ENCODE measurements around the gene RNF123.

Gene RNF123

DNA sequence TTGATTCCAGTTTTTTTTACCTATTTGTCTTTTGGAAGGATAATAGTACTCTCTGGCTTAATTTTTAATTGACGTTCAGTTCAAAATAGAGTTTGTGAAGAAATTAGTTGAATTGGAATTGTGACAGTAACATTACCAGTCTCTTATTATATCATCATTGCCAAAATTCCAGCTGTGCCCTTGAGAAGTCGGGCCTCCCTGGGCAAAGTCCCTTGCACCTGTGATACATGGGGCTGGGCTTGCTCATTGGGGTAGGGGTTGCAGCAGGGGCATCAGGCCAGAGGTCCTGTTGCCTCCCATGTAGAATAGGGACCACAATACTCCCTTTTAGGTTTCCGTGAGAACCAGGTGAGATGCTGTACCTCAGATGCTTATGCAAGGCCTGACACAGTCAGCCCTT, 43.1 kb upstream of the RNF123 start:
- TF ChIP-seq, protein P1, sequence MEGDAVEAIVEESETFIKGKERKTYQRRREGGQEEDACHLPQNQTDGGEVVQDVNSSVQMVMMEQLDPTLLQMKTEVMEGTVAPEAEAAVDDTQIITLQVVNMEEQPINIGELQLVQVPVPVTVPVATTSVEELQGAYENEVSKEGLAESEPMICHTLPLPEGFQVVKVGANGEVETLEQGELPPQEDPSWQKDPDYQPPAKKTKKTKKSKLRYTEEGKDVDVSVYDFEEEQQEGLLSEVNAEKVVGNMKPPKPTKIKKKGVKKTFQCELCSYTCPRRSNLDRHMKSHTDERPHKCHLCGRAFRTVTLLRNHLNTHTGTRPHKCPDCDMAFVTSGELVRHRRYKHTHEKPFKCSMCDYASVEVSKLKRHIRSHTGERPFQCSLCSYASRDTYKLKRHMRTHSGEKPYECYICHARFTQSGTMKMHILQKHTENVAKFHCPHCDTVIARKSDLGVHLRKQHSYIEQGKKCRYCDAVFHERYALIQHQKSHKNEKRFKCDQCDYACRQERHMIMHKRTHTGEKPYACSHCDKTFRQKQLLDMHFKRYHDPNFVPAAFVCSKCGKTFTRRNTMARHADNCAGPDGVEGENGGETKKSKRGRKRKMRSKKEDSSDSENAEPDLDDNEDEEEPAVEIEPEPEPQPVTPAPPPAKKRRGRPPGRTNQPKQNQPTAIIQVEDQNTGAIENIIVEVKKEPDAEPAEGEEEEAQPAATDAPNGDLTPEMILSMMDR (IDR thresholded peaks at IDR 0.05; ENCODE audit: insufficient read depth, low read length, poor library complexity, severe bottlenecking), result no peak
- Histone ChIP-seq H3K36me3 (ENCODE audit: control insufficient read depth, insufficient read depth, low read length) (no peaks in the 10 kb centered on the region), H3K27me3 (replicated peaks; ENCODE audit: control insufficient read depth, insufficient read depth, low read length) (no peaks in the 10 kb centered on the region; the same call in 1 of the 2 replicates), H3K4me3 (replicated peaks; ENCODE audit: low read depth, low read length) (no peak overlapping the region)
- DNase-seq (ENCODE audit: extremely low read depth, insufficient read length), result no peak

DNA sequence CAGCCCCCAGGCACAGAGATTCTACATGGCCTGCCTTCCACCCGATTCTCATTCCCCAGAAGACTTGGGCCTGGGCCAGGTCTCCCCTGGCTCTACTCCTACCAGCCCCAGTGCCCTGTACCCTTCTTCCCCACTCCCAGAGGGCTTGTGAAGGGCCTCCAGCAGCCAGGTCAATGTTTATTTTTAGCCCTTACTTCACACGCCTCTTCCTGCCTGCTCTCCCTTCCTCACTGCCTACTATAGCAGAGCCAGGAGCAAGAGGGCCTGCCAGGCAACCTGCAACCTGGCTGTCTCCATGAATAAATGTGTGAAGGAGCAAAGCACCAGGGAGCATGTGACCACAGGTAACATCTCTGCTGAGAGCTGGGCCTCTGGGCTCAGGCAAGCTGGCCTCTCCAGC, 41.6 kb upstream of the RNF123 start:
- no peak overlapping the region for H3K4me3 ChIP-seq (replicated peaks; ENCODE audit: low read depth, low read length)
- TF ChIP-seq, protein P1 (IDR thresholded peaks at IDR 0.05; ENCODE audit: insufficient read depth, low read length, poor library complexity, severe bottlenecking), result no peak
- no peak for DNase-seq (ENCODE audit: extremely low read depth, insufficient read length)

DNA sequence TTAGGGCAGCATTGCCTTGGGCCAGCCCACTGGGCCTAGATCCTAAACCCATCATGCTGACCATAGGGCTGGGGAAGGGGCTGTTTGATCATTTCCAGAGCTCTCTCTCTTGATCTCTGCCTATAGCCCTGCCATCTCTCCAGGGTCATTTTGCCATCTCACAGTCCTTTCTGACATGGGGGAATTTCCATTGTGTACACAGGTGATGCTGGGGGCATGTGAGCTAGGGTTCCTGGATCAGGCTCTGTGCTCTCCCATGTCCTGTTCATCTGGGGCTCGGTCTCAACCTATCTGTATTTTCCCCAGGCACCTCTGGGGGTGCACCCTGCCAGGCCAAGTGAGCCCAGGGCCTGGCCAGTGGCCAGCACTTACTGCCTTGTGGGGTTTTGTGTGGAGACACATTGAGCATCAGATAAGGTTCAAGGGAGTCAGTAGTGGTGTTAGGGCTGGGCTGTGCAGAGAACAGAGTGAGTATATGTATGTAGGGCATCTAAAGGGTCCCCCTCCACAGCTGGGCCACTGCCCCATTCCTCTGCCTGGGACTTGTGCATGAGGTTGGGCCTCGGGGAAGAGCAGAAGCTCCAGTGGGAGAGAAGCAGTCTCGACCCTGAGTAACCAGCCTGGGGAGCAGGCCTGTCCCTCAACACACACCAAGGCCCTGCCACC, 40.9 kb upstream of the RNF123 start:
- no peaks in the 10 kb centered on the region for H3K36me3 ChIP-seq (ENCODE audit: control insufficient read depth, insufficient read depth, low read length)
- H3K4me3 ChIP-seq (replicated peaks; ENCODE audit: low read depth, low read length), result no peak overlapping the region
- no peak for DNase-seq (ENCODE audit: extremely low read depth, insufficient read length)
- no peaks in the 10 kb centered on the region; the same call in 1 of the 2 replicates for H3K27me3 ChIP-seq (replicated peaks; ENCODE audit: control insufficient read depth, insufficient read depth, low read length)
- TF ChIP-seq, protein P1 (IDR thresholded peaks at IDR 0.05; ENCODE audit: insufficient read depth, low read length, poor library complexity, severe bottlenecking), result no peak

More for the DNA sequence above, 41.6 kb upstream of the RNF123 start:
- H3K27me3 ChIP-seq (replicated peaks; ENCODE audit: control insufficient read depth, insufficient read depth, low read length), result no peaks in the 10 kb centered on the region; the same call in 1 of the 2 replicates
- H3K36me3 ChIP-seq (ENCODE audit: control insufficient read depth, insufficient read depth, low read length), result no peaks in the 10 kb centered on the region

DNA sequence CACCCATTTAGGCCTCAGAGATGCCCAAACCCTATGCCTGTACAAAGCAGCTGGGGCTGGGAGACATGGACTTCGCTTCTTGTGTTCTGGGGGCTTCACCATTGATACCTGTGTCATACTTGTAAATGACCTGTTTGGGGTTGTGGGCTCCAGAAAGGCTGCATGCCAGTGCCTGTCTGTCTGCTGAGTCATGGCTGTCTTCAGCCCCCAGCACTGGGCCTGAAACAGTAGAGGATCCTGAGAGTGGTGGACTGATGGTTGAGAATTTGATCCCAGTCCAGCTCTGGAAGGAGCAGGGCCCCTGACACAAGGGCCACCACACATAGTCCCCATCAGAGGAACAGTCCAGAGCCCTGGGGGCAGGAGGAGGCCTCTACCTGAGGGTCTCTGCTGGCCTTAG, 39.8 kb upstream of the RNF123 start:
- Histone ChIP-seq H3K4me3 (replicated peaks; ENCODE audit: low read depth, low read length) (no peak overlapping the region), H3K36me3 (ENCODE audit: control insufficient read depth, insufficient read depth, low read length) (no peaks in the 10 kb centered on the region), H3K27me3 (replicated peaks; ENCODE audit: control insufficient read depth, insufficient read depth, low read length) (no peaks in the 10 kb centered on the region)
- TF ChIP-seq, protein P1 (IDR thresholded peaks at IDR 0.05; ENCODE audit: insufficient read depth, low read length, poor library complexity, severe bottlenecking), result no peak
- DNase-seq (ENCODE audit: extremely low read depth, insufficient read length), result no peak

DNA sequence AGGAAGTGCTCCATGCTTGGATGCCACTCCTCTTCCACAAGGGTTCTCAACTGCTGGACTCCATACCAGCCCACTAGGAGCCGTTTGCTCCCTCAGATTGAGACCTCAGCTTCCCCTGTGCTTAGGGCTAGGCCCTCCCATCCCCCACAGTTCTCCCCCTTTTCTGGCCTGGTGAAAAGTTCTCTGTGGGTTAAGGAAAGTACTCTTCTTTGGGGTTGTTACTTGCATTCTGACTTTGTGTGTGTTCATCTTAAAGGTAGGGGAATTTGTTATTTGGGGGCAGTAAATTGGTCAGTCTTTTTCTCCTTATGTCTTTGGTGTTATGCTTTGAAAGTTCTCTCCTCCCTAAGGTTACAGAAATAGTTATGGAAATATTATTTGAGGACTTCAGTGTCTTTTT, 39.2 kb upstream of the RNF123 start:
- TF ChIP-seq, protein P1 (IDR thresholded peaks at IDR 0.05; ENCODE audit: insufficient read depth, low read length, poor library complexity, severe bottlenecking), result no peak
- H3K36me3 ChIP-seq (ENCODE audit: control insufficient read depth, insufficient read depth, low read length), result no peaks in the 10 kb centered on the region
- DNase-seq (ENCODE audit: extremely low read depth, insufficient read length), result no peak
- H3K4me3 ChIP-seq (replicated peaks; ENCODE audit: low read depth, low read length), result no peak overlapping the region
- no peaks in the 10 kb centered on the region for H3K27me3 ChIP-seq (replicated peaks; ENCODE audit: control insufficient read depth, insufficient read depth, low read length)

DNA sequence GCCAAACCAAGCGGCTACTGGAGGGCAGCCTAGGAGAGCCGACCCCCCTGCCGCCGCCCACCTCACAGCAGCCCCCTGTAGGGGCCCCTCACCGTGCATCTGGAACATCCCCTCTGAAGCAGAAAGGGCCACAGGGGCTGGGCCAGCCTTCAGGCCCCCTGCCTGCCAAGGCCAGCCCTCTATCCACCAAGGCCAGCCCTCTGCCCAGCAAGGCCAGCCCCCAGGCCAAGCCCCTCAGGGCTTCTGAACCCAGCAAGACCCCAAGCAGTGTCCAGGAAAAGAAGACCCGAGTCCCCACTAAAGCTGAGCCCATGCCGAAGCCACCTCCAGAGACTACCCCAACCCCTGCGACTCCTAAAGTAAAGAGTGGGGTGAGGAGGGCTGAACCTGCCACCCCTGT, 38.7 kb upstream of the RNF123 start:
- Histone ChIP-seq H3K4me3 (replicated peaks; ENCODE audit: low read depth, low read length) (no peak overlapping the region), H3K36me3 (ENCODE audit: control insufficient read depth, insufficient read depth, low read length) (no peaks in the 10 kb centered on the region), H3K27me3 (replicated peaks; ENCODE audit: control insufficient read depth, insufficient read depth, low read length) (no peaks in the 10 kb centered on the region)
- no peak for DNase-seq (ENCODE audit: extremely low read depth, insufficient read length)
- TF ChIP-seq, protein P1 (IDR thresholded peaks at IDR 0.05; ENCODE audit: insufficient read depth, low read length, poor library complexity, severe bottlenecking), result no peak
